OCI-LY1 (cell line): Measurements from ENCODE around the gene POLK.

ENCODE experiments used
- H2AFZ ChIP-seq: fragments of 200-600 bp; sonication (generic), shearing (Covaris generic); 2 replicates; pipeline ENCODE4 v1.6.0; 2014; ENCODE audit warnings: antibody characterized with exemption, mild to moderate bottlenecking, low read length
- H3F3A ChIP-seq: fragments of 200-600 bp; sonication (generic), shearing (Covaris generic); 2 replicates; pipeline ENCODE4 v1.6.0; 2014; ENCODE audit warnings: mild to moderate bottlenecking, antibody characterized with exemption, low read length, moderate library complexity; ENCODE audit not compliant: insufficient read depth
- H3K27ac ChIP-seq: fragments of 200-600 bp; sonication (generic); 2 replicates; pipeline ENCODE4 v1.5.1; 2014; ENCODE audit warnings: low read length, mixed run types, mild to moderate bottlenecking, low read depth; ENCODE audit not compliant: poor library complexity, severe bottlenecking
- H3K27me3 ChIP-seq: fragments of 200-600 bp; sonication (generic); 2 replicates; pipeline ENCODE4 v1.6.0; 2014; ENCODE audit warnings: antibody characterized with exemption, mild to moderate bottlenecking, low read length, moderate library complexity; ENCODE audit not compliant: insufficient read depth
- H3K36me3 ChIP-seq: fragments of 200-600 bp; sonication (generic); 2 replicates; pipeline ENCODE4 v1.6.1; 2014; ENCODE audit warnings: mild to moderate bottlenecking, antibody characterized with exemption, low read length, moderate library complexity, mixed read lengths; ENCODE audit not compliant: insufficient read depth
- H3K4me1 ChIP-seq: fragments of 200-600 bp; sonication (generic); 2 replicates; pipeline ENCODE4 v1.5.1; 2014; ENCODE audit warnings: mild to moderate bottlenecking, low read length, moderate library complexity; ENCODE audit not compliant: insufficient read depth, severe bottlenecking
- H3K4me2 ChIP-seq: fragments of 200-600 bp; sonication (generic), shearing (Covaris generic); 2 replicates; pipeline ENCODE4 v1.6.1; 2014; ENCODE audit warnings: low read length
- H3K4me3 ChIP-seq: fragments of 200-600 bp; sonication (generic); 2 replicates; pipeline ENCODE4 v1.5.1; 2014; ENCODE audit warnings: low read length, low read depth, mild to moderate bottlenecking, mixed read lengths; ENCODE audit not compliant: poor library complexity, severe bottlenecking
- H3K79me2 ChIP-seq: fragments of 200-600 bp; shearing (Covaris generic); 2 replicates; pipeline ENCODE4 v1.6.1; 2016; ENCODE audit warnings: mixed run types, low read length, mixed read lengths; ENCODE audit not compliant: insufficient read depth
- H3K9ac ChIP-seq: fragments of 200-600 bp; sonication (generic), shearing (Covaris generic); 2 replicates; pipeline ENCODE4 v1.6.1; 2014; ENCODE audit warnings: mild to moderate bottlenecking, low read length, mixed read lengths
- H3K9me2 ChIP-seq: fragments of 200-600 bp; sonication (generic), shearing (Covaris generic); 2 replicates; pipeline ENCODE4 v1.6.1; 2014; ENCODE audit warnings: low read depth, mild to moderate bottlenecking, low read length, mixed read lengths
- H3K9me3 ChIP-seq: fragments of 200-600 bp; shearing (Covaris generic); 2 replicates; pipeline ENCODE4 v1.6.1; 2014; ENCODE audit warnings: low read length, mixed read lengths
- H4K20me1 ChIP-seq: fragments of 200-600 bp; sonication (generic), shearing (Covaris generic); 2 replicates; pipeline ENCODE4 v1.6.0; 2016; ENCODE audit warnings: mild to moderate bottlenecking, low read length; ENCODE audit not compliant: insufficient read depth
- EZH2 ChIP-seq: fragments of 200-600 bp; sonication (generic), shearing (Covaris generic); IDR thresholded peaks from 2 replicates; pipeline ENCODE4 v1.8.0; 2017; ENCODE audit warnings: borderline replicate concordance, mixed run types, mild to moderate bottlenecking, antibody characterized with exemption, low read length, moderate library complexity, mixed read lengths
- TF ChIP-seq, protein P1 (sequence below): fragments of 200-600 bp; sonication (generic), shearing (Covaris generic); IDR thresholded peaks from 2 replicates; pipeline ENCODE4 v1.5.1; 2017; ENCODE audit warnings: mild to moderate bottlenecking, antibody characterized with exemption, low read length, moderate library complexity, mixed read lengths

POLK gene

DNA sequence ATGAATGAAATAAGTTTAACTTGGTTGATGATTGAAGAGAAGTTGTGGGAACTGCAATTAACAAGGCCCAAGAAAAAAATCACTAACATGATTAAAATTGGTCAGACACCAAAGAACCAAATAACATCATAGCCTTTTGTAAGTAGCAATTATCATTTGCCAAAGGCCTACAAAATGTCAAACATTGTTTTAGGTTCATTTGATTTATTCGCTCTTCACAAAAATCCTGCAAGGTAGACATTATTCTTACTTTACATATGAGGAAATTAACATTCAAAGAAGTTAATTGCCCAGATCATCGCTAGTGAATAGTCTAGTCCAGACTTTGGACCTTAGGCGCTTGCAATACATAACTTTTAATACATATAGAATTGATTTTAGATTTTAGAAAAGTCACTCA, 2.6 kb downstream of the POLK start:
- Histone ChIP-seq H3K27me3 (no peaks in the 10 kb centered on the region), H2AFZ (no peak overlapping the region), H4K20me1 (no peaks in the 10 kb centered on the region), H3K9ac (no peak overlapping the region), H3K4me1 (peaks cover 46% of the 10 kb centered on the region), H3F3A (no peaks in the 10 kb centered on the region), H3K4me3 (peak overlapping the region; percentile 88), H3K36me3 (no peaks in the 10 kb centered on the region; the same call in 1 of the 2 replicates), H3K79me2 (peaks cover 63% of the 10 kb centered on the region), H3K9me2 (no peaks in the 10 kb centered on the region), H3K27ac (peak overlapping the region; percentile 29), H3K9me3 (no peaks in the 10 kb centered on the region), H3K4me2 (peak overlapping the region; percentile 81)
- TF ChIP-seq EZH2, result no peak
- TF ChIP-seq, protein P1, sequence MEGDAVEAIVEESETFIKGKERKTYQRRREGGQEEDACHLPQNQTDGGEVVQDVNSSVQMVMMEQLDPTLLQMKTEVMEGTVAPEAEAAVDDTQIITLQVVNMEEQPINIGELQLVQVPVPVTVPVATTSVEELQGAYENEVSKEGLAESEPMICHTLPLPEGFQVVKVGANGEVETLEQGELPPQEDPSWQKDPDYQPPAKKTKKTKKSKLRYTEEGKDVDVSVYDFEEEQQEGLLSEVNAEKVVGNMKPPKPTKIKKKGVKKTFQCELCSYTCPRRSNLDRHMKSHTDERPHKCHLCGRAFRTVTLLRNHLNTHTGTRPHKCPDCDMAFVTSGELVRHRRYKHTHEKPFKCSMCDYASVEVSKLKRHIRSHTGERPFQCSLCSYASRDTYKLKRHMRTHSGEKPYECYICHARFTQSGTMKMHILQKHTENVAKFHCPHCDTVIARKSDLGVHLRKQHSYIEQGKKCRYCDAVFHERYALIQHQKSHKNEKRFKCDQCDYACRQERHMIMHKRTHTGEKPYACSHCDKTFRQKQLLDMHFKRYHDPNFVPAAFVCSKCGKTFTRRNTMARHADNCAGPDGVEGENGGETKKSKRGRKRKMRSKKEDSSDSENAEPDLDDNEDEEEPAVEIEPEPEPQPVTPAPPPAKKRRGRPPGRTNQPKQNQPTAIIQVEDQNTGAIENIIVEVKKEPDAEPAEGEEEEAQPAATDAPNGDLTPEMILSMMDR, result no peak

DNA sequence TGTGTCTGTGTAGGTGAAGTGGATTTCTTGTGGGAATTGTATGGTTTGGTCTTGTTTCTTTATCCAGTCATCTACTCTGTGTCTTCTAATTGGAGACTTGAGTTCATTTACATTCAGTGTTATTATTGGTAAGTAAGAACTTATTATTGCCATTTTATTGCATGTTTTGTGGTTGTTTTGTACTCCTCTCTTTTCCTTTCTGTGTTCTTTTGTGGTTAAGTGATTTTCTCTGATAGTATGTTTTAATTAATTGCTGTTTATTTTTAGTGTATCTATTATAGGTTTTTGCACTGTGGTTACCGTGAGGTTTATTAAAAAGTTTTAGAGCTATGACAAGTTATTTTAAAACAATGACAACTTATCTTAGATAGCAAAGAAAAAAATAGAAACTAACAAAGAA, 8.1 kb downstream of the POLK start:
- H3K79me2 ChIP-seq, result peaks cover 52% of the 10 kb centered on the region
- H3K36me3 ChIP-seq, result peaks cover 8% of the 10 kb centered on the region
- no peaks in the 10 kb centered on the region for H3K27me3 ChIP-seq

DNA sequence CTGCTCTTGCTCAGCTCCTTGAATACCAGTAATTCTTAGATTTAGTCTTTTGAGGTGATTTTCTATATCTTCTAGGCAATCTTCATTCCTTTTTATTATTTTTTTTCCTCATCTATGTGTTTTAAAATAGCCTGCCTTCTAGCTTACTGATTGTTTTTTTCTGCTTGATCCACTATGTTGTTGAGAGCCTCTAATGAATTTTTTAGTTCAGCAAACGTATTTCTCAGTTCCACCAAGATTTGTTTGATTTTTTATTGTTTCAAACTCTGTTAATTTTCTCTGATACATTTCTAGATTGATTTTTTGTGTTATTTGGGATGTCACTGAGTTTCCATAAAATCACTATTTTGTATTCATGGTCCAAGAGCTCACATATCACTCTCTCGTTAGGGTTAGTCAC, 9.5 kb downstream of the POLK start:
- Histone ChIP-seq H3K27ac (no peak overlapping the region), H3K79me2 (peaks cover 42% of the 10 kb centered on the region)

More for the DNA sequence above, 8.1 kb downstream of the POLK start:
- peaks cover 9% of the 10 kb centered on the region for H3K4me1 ChIP-seq
- TF ChIP-seq, protein P1, result no peak
- TF ChIP-seq EZH2, result no peak
- no peaks in the 10 kb centered on the region for H3K9me2 ChIP-seq
- H3F3A ChIP-seq, result no peaks in the 10 kb centered on the region
- no peak overlapping the region for H3K4me2 ChIP-seq
- H3K9ac ChIP-seq, result no peak overlapping the region
- no peak overlapping the region for H3K27ac ChIP-seq
- no peaks in the 10 kb centered on the region for H4K20me1 ChIP-seq
- no peak overlapping the region for H3K4me3 ChIP-seq
- no peak overlapping the region for H2AFZ ChIP-seq
- peaks cover 13% of the 10 kb centered on the region for H3K9me3 ChIP-seq

More for the DNA sequence above, 9.5 kb downstream of the POLK start:
- TF ChIP-seq, protein P1, result no peak
- no peak for TF ChIP-seq EZH2
- peaks cover 13% of the 10 kb centered on the region for H3K9me3 ChIP-seq
- H3K4me3 ChIP-seq, result no peak overlapping the region
- H3K9me2 ChIP-seq, result no peaks in the 10 kb centered on the region
- H2AFZ ChIP-seq, result no peak overlapping the region
- H3K27me3 ChIP-seq, result no peaks in the 10 kb centered on the region
- no peak overlapping the region for H3K9ac ChIP-seq
- H4K20me1 ChIP-seq, result no peaks in the 10 kb centered on the region
- no peaks in the 10 kb centered on the region for H3F3A ChIP-seq
- H3K36me3 ChIP-seq, result peaks cover 8% of the 10 kb centered on the region
- H3K4me1 ChIP-seq, result peaks cover 7% of the 10 kb centered on the region
- no peak overlapping the region for H3K4me2 ChIP-seq
